ENCODE data around the gene YKT6.

The YKT6 gene

GRCh38 chr7:44218418-44219201, 17.8 kb downstream of the YKT6 start:
- no peak for DNase-seq (ENCODE audit: low read depth)

- no peak for DNase-seq (ENCODE audit: low read depth)
Measured at GRCh38 chr7:44219371-44220045, 18.7 kb downstream of the YKT6 start.

- DNase-seq (ENCODE audit: low read depth): no peak
Measured at GRCh38 chr7:44220046-44220357, 19.2 kb downstream of the YKT6 start.

- DNase-seq (ENCODE audit: low read depth): no peak
Measured at GRCh38 chr7:44220358-44221112, 19.8 kb downstream of the YKT6 start.

GRCh38 chr7:44221231-44221791, 20.5 kb downstream of the YKT6 start:
- no peak for DNase-seq (ENCODE audit: low read depth)

GRCh38 chr7:44222074-44222473, 21.3 kb downstream of the YKT6 start:
- no peak for DNase-seq (ENCODE audit: low read depth)

GRCh38 chr7:44222776-44223261, 22.0 kb downstream of the YKT6 start:
- no peak for DNase-seq (ENCODE audit: low read depth)

- DNase-seq (ENCODE audit: low read depth): no peak
Measured at GRCh38 chr7:44223362-44224079, 22.7 kb downstream of the YKT6 start.

- DNase-seq (ENCODE audit: low read depth): no peak
Measured at GRCh38 chr7:44224080-44224973, 23.5 kb downstream of the YKT6 start.

- no peak for DNase-seq (ENCODE audit: low read depth)
Measured at GRCh38 chr7:44224974-44225565, 24.3 kb downstream of the YKT6 start.

GRCh38 chr7:44225566-44226395, 25.0 kb downstream of the YKT6 start:
- no peak for DNase-seq (ENCODE audit: low read depth)

GRCh38 chr7:44226396-44226753, 25.6 kb downstream of the YKT6 start:
- DNase-seq (ENCODE audit: low read depth): no peak

- no peak for DNase-seq (ENCODE audit: low read depth)
Measured at GRCh38 chr7:44227911-44228310, 27.1 kb downstream of the YKT6 start.

GRCh38 chr7:44228571-44229350, 28.0 kb downstream of the YKT6 start:
- no peak for DNase-seq (ENCODE audit: low read depth)

- DNase-seq (ENCODE audit: low read depth): no peak
Measured at GRCh38 chr7:44229546-44230105, 28.8 kb downstream of the YKT6 start.

GRCh38 chr7:44230286-44230685, 29.5 kb downstream of the YKT6 start:
- DNase-seq (ENCODE audit: low read depth): no peak

- DNase-seq (ENCODE audit: low read depth): no peak
Measured at GRCh38 chr7:44231088-44231487, 30.3 kb downstream of the YKT6 start.

- no peak for DNase-seq (ENCODE audit: low read depth)
Measured at GRCh38 chr7:44232396-44232795, 31.6 kb downstream of the YKT6 start.
